GM18520 (cell line): ENCODE measurements around the gene ERC2.

Experiments
- ATAC-seq: cut with Tn5 transposase; IDR thresholded peaks from one replicate; pipeline ENCODE4 v1.9.1; 2021; ENCODE audit not compliant: unreplicated experiment

The ERC2 gene

DNA sequence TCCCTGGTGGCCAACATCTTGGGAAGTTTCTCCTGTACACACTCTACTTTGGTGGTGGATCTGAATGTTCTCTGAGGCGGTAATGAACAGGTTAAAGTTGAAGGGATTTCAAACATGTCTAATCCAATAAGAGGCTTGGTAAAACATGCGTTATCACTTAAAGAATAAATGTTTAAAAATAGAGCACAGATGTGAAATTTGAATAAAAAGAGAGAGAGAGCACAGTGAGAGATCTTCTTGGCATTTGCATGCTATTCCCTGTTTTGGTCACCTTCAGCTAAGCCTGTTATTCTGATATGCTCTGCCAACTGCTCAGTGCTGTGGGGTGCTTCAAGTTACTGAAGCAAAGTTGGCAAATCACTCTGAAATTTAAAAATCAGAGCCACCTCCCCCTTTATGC lies 743.4 kb downstream of the ERC2 start:
- peak; percentile 60 for ATAC-seq

DNA sequence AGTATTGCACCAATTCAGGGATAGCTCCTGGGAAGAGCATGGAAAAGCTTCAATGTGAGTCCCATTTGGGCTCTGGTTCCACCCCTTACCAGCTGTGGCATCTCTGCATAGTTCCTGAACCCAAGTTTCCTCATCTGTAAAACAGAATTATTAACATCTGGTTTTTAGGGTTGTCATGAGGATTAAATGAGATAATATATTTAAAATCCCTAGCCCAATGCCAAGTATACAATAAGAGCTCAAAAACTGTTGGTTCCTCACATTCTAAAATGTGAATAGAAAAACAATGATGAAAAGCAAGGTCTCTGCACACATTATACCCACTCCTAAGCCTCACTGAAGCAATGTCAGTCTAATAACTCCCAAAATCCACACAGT lies 743.9 kb downstream of the ERC2 start:
- ATAC-seq, result no peak

- ATAC-seq, result no peak
Observed at GRCh38 chr3:55723653-55724406, 744.4 kb downstream of the ERC2 start.

DNA sequence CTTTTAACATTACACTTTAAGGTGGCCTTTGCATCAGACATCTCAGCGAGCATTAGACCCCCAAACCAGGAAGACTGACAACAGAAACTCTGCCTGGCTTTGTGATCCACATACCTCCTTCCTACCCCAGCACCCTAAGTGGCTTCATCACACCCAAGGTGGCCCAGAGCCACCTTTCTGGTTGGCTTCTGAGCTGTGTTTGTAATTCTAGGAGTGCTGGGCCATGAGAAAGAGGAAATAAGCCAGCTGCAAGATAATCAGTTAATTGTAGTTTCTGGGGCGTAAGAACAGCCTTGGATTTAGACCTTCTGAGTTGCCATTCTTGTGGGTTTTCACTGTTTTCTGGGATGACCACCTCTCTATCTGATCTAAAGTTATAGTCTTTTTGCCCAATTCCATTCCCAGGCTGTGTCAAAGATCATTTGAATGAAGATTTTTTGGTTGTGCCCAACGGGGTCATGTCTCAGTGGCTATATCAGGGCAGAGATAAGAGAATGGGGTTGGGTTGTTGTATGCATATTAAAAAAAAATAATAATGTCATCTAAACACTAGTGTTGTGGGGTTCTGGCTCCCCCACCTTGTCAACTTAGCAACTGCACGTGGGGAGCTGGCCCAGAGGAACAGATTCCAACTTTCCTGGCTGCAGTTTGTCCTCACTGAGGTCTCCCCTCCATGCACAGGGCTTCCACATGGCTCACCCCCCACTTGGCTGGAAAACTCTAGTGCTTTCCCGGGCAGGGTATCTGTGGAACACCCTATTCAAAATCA lies 746.4 kb downstream of the ERC2 start:
- no peak for ATAC-seq

DNA sequence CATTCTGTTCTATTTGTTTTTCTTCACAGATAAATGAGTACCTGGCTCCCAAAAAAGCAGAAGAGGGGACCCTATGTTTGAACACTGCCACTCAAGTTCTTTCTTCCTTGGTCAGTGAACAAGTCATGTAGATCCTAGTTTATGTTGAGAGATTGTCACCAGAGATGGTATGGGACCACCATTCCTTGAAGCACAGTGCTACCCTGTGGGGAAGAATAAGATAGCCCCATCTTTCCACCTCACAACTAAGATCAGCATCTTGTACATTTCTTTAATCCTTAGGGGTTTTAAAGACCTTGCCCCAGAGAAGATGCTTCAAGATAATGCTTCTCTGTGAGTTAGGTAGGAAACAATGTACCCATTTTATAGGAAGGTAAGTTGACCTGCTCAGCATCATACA lies 747.7 kb downstream of the ERC2 start:
- ATAC-seq, result no peak

GRCh38 chr3:55719508-55719907 lies 748.8 kb downstream of the ERC2 start:
- ATAC-seq, result no peak

DNA sequence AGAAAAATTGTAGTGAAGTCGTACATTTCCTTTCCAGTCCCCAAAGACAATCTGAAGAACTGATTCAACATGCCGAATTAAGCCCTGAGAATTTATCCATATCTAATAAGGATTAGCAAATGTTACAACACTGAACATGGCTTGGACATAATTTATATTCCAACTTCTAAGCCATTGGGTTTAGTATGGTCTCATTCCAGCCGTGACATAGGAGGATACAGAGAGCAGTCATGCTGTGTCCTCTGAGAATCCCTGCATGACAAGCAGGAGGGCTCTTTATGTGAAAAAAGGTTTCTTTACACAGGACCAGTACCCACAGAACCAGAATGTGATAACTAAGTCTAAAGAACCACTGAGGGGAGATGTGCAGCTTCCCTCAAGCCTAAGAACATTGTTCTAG lies 749.3 kb downstream of the ERC2 start:
- no peak for ATAC-seq

GRCh38 chr3:55718521-55718921 lies 749.7 kb downstream of the ERC2 start:
- no peak for ATAC-seq

DNA sequence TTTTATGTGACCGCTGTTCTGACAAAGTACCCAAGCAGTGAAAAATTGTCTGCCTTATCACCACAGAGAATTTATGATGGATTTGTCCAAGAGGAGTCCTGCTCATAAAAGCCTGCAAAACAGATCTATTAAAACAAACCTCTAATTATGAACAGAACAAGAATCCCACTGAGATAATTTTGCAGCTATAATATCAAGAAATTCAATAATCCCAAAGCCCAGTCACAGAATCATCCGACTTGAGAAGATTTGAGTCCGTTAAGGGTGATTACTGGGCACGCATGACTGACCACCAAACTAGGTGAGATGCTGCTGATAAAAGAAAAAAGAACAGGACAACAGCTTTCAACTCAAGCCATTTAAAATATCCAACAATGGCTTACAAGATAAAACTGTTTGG lies 750.2 kb downstream of the ERC2 start:
- no peak for ATAC-seq

- no peak for ATAC-seq
Observed at GRCh38 chr3:55717481-55717880, 750.8 kb downstream of the ERC2 start.

DNA sequence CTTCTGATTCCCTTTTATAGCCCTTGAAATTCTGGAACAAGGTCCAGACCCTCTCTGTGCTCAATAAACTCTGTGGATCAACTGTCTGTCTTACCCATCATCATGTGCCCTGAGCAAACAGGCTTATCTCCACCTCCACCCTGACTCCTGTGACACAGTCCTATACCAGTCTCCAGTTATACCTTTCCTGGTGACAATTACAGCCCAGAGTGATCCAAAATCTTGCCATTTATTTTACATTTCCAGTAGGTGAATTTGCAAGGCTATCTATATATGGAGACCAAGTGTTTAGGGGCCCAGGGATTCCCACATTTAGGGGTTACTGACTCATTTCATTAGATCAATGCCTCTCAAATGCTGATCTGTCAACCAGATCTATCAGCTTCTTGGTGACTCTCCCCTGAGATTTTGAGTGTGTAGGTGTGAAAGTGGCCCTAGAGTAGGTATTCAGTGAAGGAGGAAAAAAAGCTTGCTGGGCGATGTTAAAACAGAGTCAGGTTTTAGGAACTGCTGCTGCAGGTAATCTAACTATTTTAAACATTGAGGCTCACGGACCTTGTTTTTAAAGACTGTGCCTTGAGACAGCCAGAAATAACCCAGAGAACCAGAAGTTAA lies 751.5 kb downstream of the ERC2 start:
- no peak for ATAC-seq

GRCh38 chr3:55716044-55716443 lies 752.2 kb downstream of the ERC2 start:
- no peak for ATAC-seq

- ATAC-seq, result no peak
Observed at GRCh38 chr3:55714057-55714456, 754.2 kb downstream of the ERC2 start.

- ATAC-seq, result no peak
Observed at GRCh38 chr3:55711646-55712045, 756.6 kb downstream of the ERC2 start.

- ATAC-seq, result no peak
Observed at GRCh38 chr3:55709411-55710012, 758.8 kb downstream of the ERC2 start.

DNA sequence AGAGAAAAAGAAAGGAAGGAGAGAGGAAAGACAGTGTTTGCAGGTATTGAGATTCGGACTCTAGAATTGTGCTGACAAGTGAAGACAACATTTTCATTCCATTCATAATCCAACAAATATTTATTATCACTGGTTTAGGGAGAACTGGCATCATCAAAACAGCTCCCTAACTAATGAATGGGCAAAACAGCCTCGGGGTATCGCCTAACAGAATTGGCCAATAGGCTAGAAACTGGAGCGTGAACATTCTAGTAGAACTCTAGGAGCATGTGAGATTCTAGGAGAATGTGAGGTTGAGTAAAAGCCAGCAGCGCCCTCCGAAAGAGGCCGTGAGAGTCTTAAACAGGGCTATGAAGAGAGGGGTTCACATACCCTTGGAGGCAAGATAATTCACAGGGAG lies 759.3 kb downstream of the ERC2 start:
- no peak for ATAC-seq

GRCh38 chr3:55708242-55708641 lies 760.0 kb downstream of the ERC2 start:
- ATAC-seq, result no peak

DNA sequence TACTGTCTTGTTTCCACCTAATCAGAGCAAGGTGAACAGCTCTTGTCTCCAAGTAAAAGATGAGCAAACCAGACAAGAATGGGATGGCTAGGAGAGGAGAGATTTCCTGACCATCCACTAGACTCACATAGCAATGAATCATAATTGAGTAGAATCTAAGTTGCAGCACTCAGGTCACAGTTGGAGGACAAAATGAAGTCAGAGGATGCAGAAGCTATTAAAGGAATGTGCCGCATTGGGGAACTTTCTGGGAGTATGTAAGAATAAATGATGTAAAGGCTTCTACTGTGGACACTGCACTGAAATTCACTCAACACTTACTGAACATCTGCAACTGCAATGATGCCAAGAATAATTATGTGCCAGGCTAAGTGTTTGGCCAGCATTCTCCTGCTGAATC lies 763.7 kb downstream of the ERC2 start:
- no peak for ATAC-seq

DNA sequence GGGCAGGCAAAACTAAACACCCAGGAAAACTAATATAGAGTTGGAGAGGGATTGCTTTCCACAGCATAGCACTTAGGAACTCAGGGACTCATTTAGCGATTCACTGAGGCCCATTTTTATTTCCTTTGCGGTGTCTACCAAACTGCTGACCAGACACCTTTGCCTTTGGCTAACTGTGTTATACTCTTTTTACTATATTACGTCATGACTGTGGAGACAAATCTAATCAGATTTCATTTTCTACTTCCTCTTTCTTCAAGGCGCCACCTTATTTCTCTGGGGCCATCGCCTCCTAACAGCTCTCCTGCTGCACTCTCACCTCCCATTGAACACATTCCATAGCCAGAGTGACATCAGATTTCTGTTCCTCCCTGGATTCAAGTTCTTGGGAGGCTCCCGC lies 765.4 kb downstream of the ERC2 start:
- ATAC-seq, result no peak

DNA sequence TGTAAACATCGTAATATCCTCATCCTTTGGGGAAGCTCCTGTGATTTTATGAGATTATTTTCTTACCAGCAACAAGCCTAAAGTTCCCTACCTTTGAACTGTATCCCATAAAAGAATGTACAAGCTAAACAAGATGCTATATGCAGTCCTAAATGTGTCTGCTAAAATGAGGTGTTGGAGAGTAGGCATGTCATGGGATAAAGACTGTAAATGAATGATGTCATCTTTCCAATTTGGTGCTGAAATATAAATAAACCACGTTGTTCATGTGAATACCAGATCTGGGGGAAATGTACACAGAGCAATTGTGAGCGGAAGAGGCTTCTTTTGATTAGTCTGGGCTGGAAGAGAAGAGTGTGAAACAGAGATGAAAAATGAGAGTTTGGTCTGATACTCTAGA lies 766.3 kb downstream of the ERC2 start:
- ATAC-seq, result no peak

DNA sequence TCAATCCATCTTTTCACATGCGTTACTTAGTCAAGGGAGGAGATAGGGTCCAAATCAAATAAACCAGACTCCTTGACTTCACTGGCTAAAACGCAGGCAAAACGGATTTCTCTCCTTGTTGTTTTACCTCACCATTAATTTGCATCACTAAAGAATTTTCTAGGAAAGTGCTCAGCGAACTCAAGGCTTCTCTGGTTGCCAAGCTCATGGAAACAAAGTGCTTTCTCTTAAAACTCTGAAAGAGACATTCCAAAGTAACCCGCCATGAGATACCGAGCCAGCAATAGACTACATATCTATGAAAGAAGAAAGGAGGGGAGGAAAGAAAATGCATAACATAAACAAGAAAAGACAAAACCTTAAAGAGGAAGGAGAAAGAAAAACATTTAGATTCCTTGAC lies 769.4 kb downstream of the ERC2 start:
- ATAC-seq, result no peak
